ENCODE results near the gene GRM7. TPM values are rescaled to one million over a fixed set of nuclear protein-coding genes. Genes with fewer than 3 reads are reported as not detected.

GRM7 gene
- total RNA-seq, 1 experiment from 2014 or later: not detected

GRCh38 chr3:7640787-7641186 is 779.9 kb downstream of the GRM7 start:
- ChIA-PET RAD21 (ENCODE audit: low non-redundant PET in 1 of 2, low total read pairs in 2 of 2, uncharacterized antibody in 2 of 2, unreplicated experiment in 2 of 2) (no interaction called here), CTCF (no interaction called here), POLR2A (no interaction called here)
- H3K27me3 ChIP-seq (ENCODE audit: insufficient read depth, low read length): no peaks in the 10 kb centered on the region
- H3K36me3 ChIP-seq (ENCODE audit: control insufficient read depth in 1 of 2, insufficient read depth in 2 of 2, low read length in 2 of 2): no peaks in the 10 kb centered on the region
- intact Hi-C loops (cut with micrococcal nuclease): no loop called here
- H3K27ac ChIP-seq (ENCODE audit: low read depth, low read length): no peak overlapping the region
- no peaks in the 10 kb centered on the region for H3K9me3 ChIP-seq (ENCODE audit: control insufficient read depth in 1 of 2, insufficient read depth in 1 of 2, low read depth in 1 of 2, low read length in 2 of 2)
- H3K4me2 ChIP-seq (ENCODE audit: low read length): no peak overlapping the region
- no peak overlapping the region for H2AFZ ChIP-seq (ENCODE audit: low read depth, low read length, poor library complexity, severe bottlenecking)
- no peaks in the 10 kb centered on the region for H4K20me1 ChIP-seq (ENCODE audit: insufficient read depth)
- no peaks in the 10 kb centered on the region for H3K79me2 ChIP-seq (ENCODE audit: insufficient read depth, low read length)
- ATAC-seq (no peak), DNase-seq (ENCODE audit: low read depth, low spot score) (no peak)
- H3K9me2 ChIP-seq (ENCODE audit: insufficient read depth): no peaks in the 10 kb centered on the region
- H3K9ac ChIP-seq (ENCODE audit: low read length): no peak overlapping the region
- BruUV-seq (replicated peaks): no TSS peak
- TF ChIP-seq ZNF274 (IDR thresholded peaks at IDR 0.05; ENCODE audit: low read depth, low read length) (no peak), ZBTB33 (IDR thresholded peaks at IDR 0.05; ENCODE audit: extremely low read depth, insufficient replicate concordance, low read length) (no peak), EZH2 (IDR thresholded peaks at IDR 0.05) (no peak), CEBPB (IDR thresholded peaks at IDR 0.05; ENCODE audit: low read depth) (no peak), YY1 (IDR thresholded peaks at IDR 0.05; ENCODE audit: extremely low read depth, insufficient replicate concordance, low read depth, low read length) (no peak), JUND (IDR thresholded peaks at IDR 0.05) (no peak)
- no peaks in the 10 kb centered on the region for H3K4me1 ChIP-seq (ENCODE audit: control insufficient read depth in 1 of 2, insufficient read depth in 2 of 2, low read length in 2 of 2)
- no peak overlapping the region for H3K4me3 ChIP-seq (replicated peaks in 1 of 2; ENCODE audit: low read depth in 1 of 2, low read length in 2 of 2)

DNA sequence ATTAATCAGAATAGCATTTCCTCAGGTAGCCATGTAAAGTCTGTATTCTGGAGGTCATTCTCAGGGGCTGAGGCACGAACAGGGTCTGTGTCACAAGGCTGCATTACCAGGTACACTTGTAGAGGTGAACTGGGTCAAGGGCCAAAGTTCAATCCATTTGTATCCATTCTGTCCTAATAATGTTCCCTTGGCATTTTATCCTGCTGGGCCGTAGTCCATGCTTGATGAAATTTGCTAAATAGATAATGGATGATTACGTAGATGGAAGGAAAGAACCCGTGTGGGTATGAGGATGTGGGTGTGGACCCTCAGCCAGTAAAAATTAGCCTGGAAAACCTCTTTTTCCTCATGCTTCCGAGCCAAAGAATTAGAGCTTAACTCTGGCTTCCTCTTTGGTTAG is 785.9 kb downstream of the GRM7 start:
- Histone ChIP-seq H3K27ac (ENCODE audit: low read depth, low read length) (no peak overlapping the region), H3K36me3 (ENCODE audit: control insufficient read depth in 1 of 2, insufficient read depth in 2 of 2, low read length in 2 of 2) (no peaks in the 10 kb centered on the region), H3K4me1 (ENCODE audit: control insufficient read depth in 1 of 2, insufficient read depth in 2 of 2, low read length in 2 of 2) (no peaks in the 10 kb centered on the region), H4K20me1 (ENCODE audit: insufficient read depth) (no peaks in the 10 kb centered on the region), H3K27me3 (ENCODE audit: insufficient read depth, low read length) (no peaks in the 10 kb centered on the region), H3K9me2 (ENCODE audit: insufficient read depth) (no peaks in the 10 kb centered on the region), H3K9ac (ENCODE audit: low read length) (no peak overlapping the region), H2AFZ (ENCODE audit: low read depth, low read length, poor library complexity, severe bottlenecking) (no peak overlapping the region), H3K4me2 (ENCODE audit: low read length) (no peak overlapping the region), H3K4me3 (replicated peaks in 1 of 2; ENCODE audit: low read depth in 1 of 2, low read length in 2 of 2) (no peak overlapping the region), H3K9me3 (ENCODE audit: control insufficient read depth in 1 of 2, insufficient read depth in 1 of 2, low read depth in 1 of 2, low read length in 2 of 2) (no peaks in the 10 kb centered on the region), H3K79me2 (ENCODE audit: insufficient read depth, low read length) (no peaks in the 10 kb centered on the region)
- CTCF ChIA-PET: no interaction called here
- intact Hi-C loops (cut with micrococcal nuclease): no loop called here
- POLR2A ChIA-PET: no interaction called here
- RAD21 ChIA-PET (ENCODE audit: low non-redundant PET in 1 of 2, low total read pairs in 2 of 2, uncharacterized antibody in 2 of 2, unreplicated experiment in 2 of 2): no interaction called here
- no peak for TF ChIP-seq POLR2A (IDR thresholded peaks at IDR 0.05; ENCODE audit: borderline replicate concordance, extremely low read depth, insufficient read depth, insufficient read length)
- TF ChIP-seq EZH2 (IDR thresholded peaks at IDR 0.05): no peak
- TF ChIP-seq, protein P1, sequence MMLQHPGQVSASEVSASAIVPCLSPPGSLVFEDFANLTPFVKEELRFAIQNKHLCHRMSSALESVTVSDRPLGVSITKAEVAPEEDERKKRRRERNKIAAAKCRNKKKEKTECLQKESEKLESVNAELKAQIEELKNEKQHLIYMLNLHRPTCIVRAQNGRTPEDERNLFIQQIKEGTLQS (IDR thresholded peaks at IDR 0.05): no peak
- TF ChIP-seq JUND (IDR thresholded peaks at IDR 0.05): no peak
- no peak for TF ChIP-seq SRF (IDR thresholded peaks at IDR 0.05; ENCODE audit: low read depth)
- TF ChIP-seq REST (IDR thresholded peaks at IDR 0.05; ENCODE audit: low read depth): no peak
- no peak for TF ChIP-seq YY1 (IDR thresholded peaks at IDR 0.05; ENCODE audit: extremely low read depth, insufficient replicate concordance, low read depth, low read length)
- no TSS peak for BruUV-seq (replicated peaks)
- DNase-seq (ENCODE audit: low read depth, low spot score) (no peak), ATAC-seq (no peak)
